GM19099 (cell line): Measurements from ENCODE around the gene CHST2.

Experiments
- POLR2A ChIP-seq: IDR thresholded peaks from 3 replicates; pipeline ENCODE4 v1.6.1; 2011; ENCODE audit warnings: low read depth; ENCODE audit not compliant: insufficient read length; ENCODE audit errors: extremely low read depth

CHST2 gene

GRCh38 chr3:143121241-143122088 lies 1.9 kb downstream of the CHST2 start:
- TF ChIP-seq POLR2A = no peak

- no peak for TF ChIP-seq POLR2A
Measured at GRCh38 chr3:143122089-143122430, 2.5 kb downstream of the CHST2 start.

- TF ChIP-seq POLR2A = no peak
Measured at GRCh38 chr3:143122608-143123352, 3.2 kb downstream of the CHST2 start.

GRCh38 chr3:143123353-143123984 lies 3.9 kb downstream of the CHST2 start:
- TF ChIP-seq POLR2A = no peak

- no peak for TF ChIP-seq POLR2A
Measured at GRCh38 chr3:143124601-143125520, 5.3 kb downstream of the CHST2 start.

- no peak for TF ChIP-seq POLR2A
Measured at GRCh38 chr3:143127801-143128200, 8.2 kb downstream of the CHST2 start.

- no peak for TF ChIP-seq POLR2A
Measured at GRCh38 chr3:143128227-143128955, 8.8 kb downstream of the CHST2 start.

GRCh38 chr3:143132246-143132980 lies 12.8 kb downstream of the CHST2 start:
- no peak for TF ChIP-seq POLR2A

- no peak for TF ChIP-seq POLR2A
Measured at GRCh38 chr3:143134471-143134870, 14.9 kb downstream of the CHST2 start.

- TF ChIP-seq POLR2A = no peak
Measured at GRCh38 chr3:143135150-143135549, 15.6 kb downstream of the CHST2 start.

GRCh38 chr3:143137435-143138036 lies 18.0 kb downstream of the CHST2 start:
- no peak for TF ChIP-seq POLR2A

GRCh38 chr3:143138953-143139352 lies 19.4 kb downstream of the CHST2 start:
- TF ChIP-seq POLR2A = no peak

- TF ChIP-seq POLR2A = no peak
Measured at GRCh38 chr3:143139762-143140161, 20.2 kb downstream of the CHST2 start.

- no peak for TF ChIP-seq POLR2A
Measured at GRCh38 chr3:143140550-143140949, 21.0 kb downstream of the CHST2 start.

GRCh38 chr3:143142354-143142753 lies 22.8 kb downstream of the CHST2 start:
- no peak for TF ChIP-seq POLR2A
